Sigmoid colon (tissue), 4 donors: ENCODE results near the gene CTBS.

Source experiments
- POLR2A ChIP-seq, 2 donors: fragments of 450-650 bp; IDR thresholded peaks; one replicate each; pipeline ENCODE4 v1.6.1; 2016; ENCODE audit warnings: antibody characterized with exemption in 2 of 2, mild to moderate bottlenecking in 2 of 2, moderate library complexity in 2 of 2
- POLR2AphosphoS5 ChIP-seq, 4 donors: sonication (generic); formaldehyde crosslinking; IDR thresholded peaks; one replicate each; pipeline ENCODE4 v1.6.1; 2017; ENCODE audit warnings: antibody characterized with exemption in 4 of 4
- TF ChIP-seq, protein P1 (sequence below), 4 experiments: fragments of 450-650 bp in 3 of 4; fragments of 200-600 bp in 1 of 4; IDR thresholded peaks; one replicate each; pipeline ENCODE4 v1.5.1; 2016 to 2019; ENCODE audit warnings: antibody characterized with exemption in 4 of 4, mild to moderate bottlenecking in 3 of 4, moderate library complexity in 2 of 4

GRCh38 chr1:84597011-84597410, 22.8 kb upstream of the CTBS start:
- TF ChIP-seq, protein P1, sequence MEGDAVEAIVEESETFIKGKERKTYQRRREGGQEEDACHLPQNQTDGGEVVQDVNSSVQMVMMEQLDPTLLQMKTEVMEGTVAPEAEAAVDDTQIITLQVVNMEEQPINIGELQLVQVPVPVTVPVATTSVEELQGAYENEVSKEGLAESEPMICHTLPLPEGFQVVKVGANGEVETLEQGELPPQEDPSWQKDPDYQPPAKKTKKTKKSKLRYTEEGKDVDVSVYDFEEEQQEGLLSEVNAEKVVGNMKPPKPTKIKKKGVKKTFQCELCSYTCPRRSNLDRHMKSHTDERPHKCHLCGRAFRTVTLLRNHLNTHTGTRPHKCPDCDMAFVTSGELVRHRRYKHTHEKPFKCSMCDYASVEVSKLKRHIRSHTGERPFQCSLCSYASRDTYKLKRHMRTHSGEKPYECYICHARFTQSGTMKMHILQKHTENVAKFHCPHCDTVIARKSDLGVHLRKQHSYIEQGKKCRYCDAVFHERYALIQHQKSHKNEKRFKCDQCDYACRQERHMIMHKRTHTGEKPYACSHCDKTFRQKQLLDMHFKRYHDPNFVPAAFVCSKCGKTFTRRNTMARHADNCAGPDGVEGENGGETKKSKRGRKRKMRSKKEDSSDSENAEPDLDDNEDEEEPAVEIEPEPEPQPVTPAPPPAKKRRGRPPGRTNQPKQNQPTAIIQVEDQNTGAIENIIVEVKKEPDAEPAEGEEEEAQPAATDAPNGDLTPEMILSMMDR (IDR thresholded peaks at IDR 0.05), result no peak
- TF ChIP-seq POLR2AphosphoS5 (IDR thresholded peaks at IDR 0.05) (no peak), POLR2A (IDR thresholded peaks at IDR 0.05) (no peak)
